ENCODE results near the gene PRRT1. TPM values are rescaled to one million over a fixed set of nuclear protein-coding genes. Genes with fewer than 3 reads are reported as not detected.

Gene PRRT1
- polyA plus RNA-seq, 1 experiment: 0.27 TPM

- no peaks in the 10 kb centered on the region for H3K27me3 ChIP-seq (ENCODE audit: control insufficient read depth, insufficient read depth, low read length)
- peak within 1 kb of the TSS; percentile 82 for H3K27ac ChIP-seq (ENCODE audit: low read depth, low read length)
- H3K4me3 ChIP-seq (ENCODE audit: low read depth, low read length): peak within 1 kb of the TSS; percentile 82
- POLR2A ChIA-PET: interaction anchor here (1.0 to 1.6 kb wide), 3 partner anchors 11 to 60 kb away, joined by 4 to 11 read pairs (median 4); partner anchors contain the start of gene FKBPL
- peaks cover 4% of the 10 kb centered on the region; the same call in 1 of the 2 replicates for H3K9me3 ChIP-seq (ENCODE audit: control insufficient read depth, insufficient read depth, low read length)
- peak; percentile 60 for DNase-seq (ENCODE audit: low read depth, low spot score)
- TF ChIP-seq CTCF (IDR thresholded peaks at IDR 0.05; ENCODE audit: low read depth, low read length): no peak
- CTCF ChIA-PET: interaction anchor here (0.6 to 1.6 kb wide), 3 partner anchors 13 to 72 kb away, joined by 3 to 4 read pairs (median 4); no protein-coding TSS in a partner anchor
These were observed 38.5 kb upstream of the PRRT1 start, which contains the start of gene PBX2 for GRCh38 chr6:32190054-32190851. TSS of gene PBX2 (minus strand) at chr6:32190202. CDS start at chr6:32189915, 287 bp downstream.

GRCh38 chr6:32189742-32190053 lies 38.0 kb upstream of the PRRT1 start:
- CTCF ChIA-PET: no interaction called here
- POLR2A ChIA-PET: interaction anchor here (1.0 to 1.6 kb wide), 3 partner anchors 10 to 60 kb away, joined by 4 to 11 read pairs (median 4); partner anchors contain the start of gene FKBPL
- no peak overlapping the region for H3K27ac ChIP-seq (ENCODE audit: low read depth, low read length)

GRCh38 chr6:32189069-32189741 lies 37.5 kb upstream of the PRRT1 start:
- ChIA-PET CTCF (interaction anchor here (0.9 kb wide), 1 partner anchor 71 kb away, joined by 4 read pairs; no protein-coding TSS in a partner anchor), POLR2A (interaction anchor here (1.6 kb wide), 1 partner anchor 12 kb away, joined by 11 read pairs; no protein-coding TSS in a partner anchor)
- H3K27ac ChIP-seq (ENCODE audit: low read depth, low read length): peak overlapping the region; percentile 47
- H3K27me3 ChIP-seq (ENCODE audit: control insufficient read depth, insufficient read depth, low read length): no peaks in the 10 kb centered on the region
- H3K4me3 ChIP-seq (ENCODE audit: low read depth, low read length): peak overlapping the region; percentile 82
- no peak for DNase-seq (ENCODE audit: low read depth, low spot score)
- H3K9me3 ChIP-seq (ENCODE audit: control insufficient read depth, insufficient read depth, low read length): peaks cover 4% of the 10 kb centered on the region; the same call in 1 of the 2 replicates
- no peak for TF ChIP-seq CTCF (IDR thresholded peaks at IDR 0.05; ENCODE audit: low read depth, low read length)

More at GRCh38 chr6:32189742-32190053, 38.0 kb upstream of the PRRT1 start:
- H3K9me3 ChIP-seq (ENCODE audit: control insufficient read depth, insufficient read depth, low read length): peaks cover 4% of the 10 kb centered on the region; the same call in 1 of the 2 replicates
- TF ChIP-seq CTCF (IDR thresholded peaks at IDR 0.05; ENCODE audit: low read depth, low read length): no peak
- DNase-seq (ENCODE audit: low read depth, low spot score): no peak
- no peaks in the 10 kb centered on the region for H3K27me3 ChIP-seq (ENCODE audit: control insufficient read depth, insufficient read depth, low read length)
- peak overlapping the region; percentile 82 for H3K4me3 ChIP-seq (ENCODE audit: low read depth, low read length)

GRCh38 chr6:32188381-32189068 lies 36.8 kb upstream of the PRRT1 start:
- H3K9me3 ChIP-seq (ENCODE audit: control insufficient read depth, insufficient read depth, low read length): peaks cover 4% of the 10 kb centered on the region; the same call in 1 of the 2 replicates
- CTCF ChIA-PET: interaction anchor here (0.6 to 0.9 kb wide), 2 partner anchors 44 to 70 kb away, joined by 4 to 5 read pairs; no protein-coding TSS in a partner anchor
- no peak; the same call in 1 of the 2 replicates for TF ChIP-seq CTCF (IDR thresholded peaks at IDR 0.05; ENCODE audit: low read depth, low read length)
- POLR2A ChIA-PET: interaction anchor here (0.5 to 1.6 kb wide), 2 partner anchors 11 to 354 kb away, joined by 3 to 11 read pairs; no protein-coding TSS in a partner anchor
- no peak for DNase-seq (ENCODE audit: low read depth, low spot score)
- H3K27me3 ChIP-seq (ENCODE audit: control insufficient read depth, insufficient read depth, low read length): no peaks in the 10 kb centered on the region
- peak overlapping the region; percentile 61 for H3K27ac ChIP-seq (ENCODE audit: low read depth, low read length)
- H3K4me3 ChIP-seq (ENCODE audit: low read depth, low read length): peak overlapping the region; percentile 82

All from AG04450 (cell line).